HCT116 (cell line): ENCODE data around the gene DRAP1. TPM values are rescaled to one million over a fixed set of nuclear protein-coding genes. Genes with fewer than 3 reads are reported as not detected.

Source experiments
- ATAC-seq: fragments of 200-7000 bp; cut with Tn5 transposase; 2 replicates; pipeline ENCODE4 v1.9.1; 2020; ENCODE audit warnings: mild to moderate bottlenecking, moderate library complexity
- BruUV-seq: library from RNA; stranded (reverse); fragments of 400-500 nt; replicated peaks from 2 replicates; lab custom pipeline; 2021; lab: Mats Ljungman, UMichigan
- CTCF ChIA-PET: fragments of 300-600 bp; sonication (Branson Sonifier 250); formaldehyde crosslinking; loops from one replicate; lab custom pipeline; 2021; ENCODE audit warnings: antibody characterized with exemption; lab: Charles Lee
- POLR2A ChIA-PET: fragments of 300-600, 350-600 bp; sonication (Branson Sonifier 250); formaldehyde crosslinking; loops from one replicate; lab custom pipeline; 2021; ENCODE audit warnings: antibody characterized with exemption; lab: Charles Lee
- RAD21 ChIA-PET, 2 experiments: fragments of 300-600 bp; sonication (Branson Sonifier 250); formaldehyde crosslinking; loops; one replicate each; lab custom pipeline; 2023; ENCODE audit warnings: low total read pairs in 2 of 2; ENCODE audit not compliant: uncharacterized antibody in 2 of 2, unreplicated experiment in 2 of 2, low non-redundant PET in 1 of 2; lab: Charles Lee
- DNase-seq: peaks from one replicate; pipeline ENCODE4 v3.0.0-alpha.2; 2010; ENCODE audit warnings: low read depth, low spot score
- H2AFZ ChIP-seq: fragments of 200-600 bp; shearing (Covaris generic), sonication (generic); 2 replicates; pipeline ENCODE4 v1.6.1; 2017; ENCODE audit warnings: low read depth, mixed run types, mixed read lengths, antibody characterized with exemption, low read length; ENCODE audit not compliant: poor library complexity, severe bottlenecking
- H3K27ac ChIP-seq: 2 replicates; pipeline ENCODE4 v1.5.1; 2012; ENCODE audit warnings: low read depth, low read length
- H3K27me3 ChIP-seq: fragments of 200-600 bp; sonication (generic); 2 replicates; pipeline ENCODE4 v1.6.1; 2016; ENCODE audit warnings: mixed run types, low read length, mixed read lengths; ENCODE audit not compliant: insufficient read depth
- H3K36me3 ChIP-seq, 2 experiments: fragments of 200-500 bp in 1 of 2; fragments of 200-600 bp in 1 of 2; sonication (Bioruptor generic) in 1 of 2; sonication (generic) in 1 of 2; 2 replicates each; pipeline versions ENCODE4 v1.5.1 to v1.6.1; 2014 to 2016; ENCODE audit warnings: low read length in 2 of 2, inconsistent platforms in 1 of 2, mixed read lengths in 1 of 2, mixed run types in 1 of 2; ENCODE audit not compliant: insufficient read depth in 2 of 2, control insufficient read depth in 1 of 2
- H3K4me1 ChIP-seq, 2 experiments: fragments of 200-600 bp in 1 of 2; sonication (generic) in 1 of 2; 2 replicates each; pipeline versions ENCODE4 v1.5.1 to v1.6.1; 2012 to 2017; ENCODE audit warnings: low read length in 2 of 2, inconsistent platforms in 1 of 2, mild to moderate bottlenecking in 1 of 2, mixed read lengths in 1 of 2, mixed run types in 1 of 2, moderate library complexity in 1 of 2; ENCODE audit not compliant: insufficient read depth in 2 of 2, control insufficient read depth in 1 of 2
- H3K4me2 ChIP-seq: fragments of 200-600 bp; sonication (generic); 2 replicates; pipeline ENCODE4 v1.6.1; 2017; ENCODE audit warnings: mixed run types, low read length, mixed read lengths
- H3K4me3 ChIP-seq, 2 experiments: fragments of 200-600 bp in 1 of 2; sonication (generic) in 1 of 2; replicated peaks in 1 of 2; 2 replicates each; pipeline ENCODE4 v1.5.1; 2011 to 2016; ENCODE audit warnings: low read length in 2 of 2, control low read depth in 1 of 2, low read depth in 1 of 2, mild to moderate bottlenecking in 1 of 2, mixed read lengths in 1 of 2, mixed run types in 1 of 2
- H3K79me2 ChIP-seq: fragments of 200-600 bp; sonication (generic); 2 replicates; pipeline ENCODE4 v1.6.1; 2017; ENCODE audit warnings: mild to moderate bottlenecking, mixed run types, low read length, moderate library complexity, mixed read lengths; ENCODE audit not compliant: insufficient read depth
- H3K9ac ChIP-seq: fragments of 200-600 bp; sonication (generic); 2 replicates; pipeline ENCODE4 v1.6.1; 2016; ENCODE audit warnings: low read length, mixed read lengths
- H3K9me2 ChIP-seq: fragments of 200-600 bp; sonication (generic), shearing (Covaris generic); 2 replicates; pipeline ENCODE4 v1.6.1; 2017; ENCODE audit warnings: mixed run types, mild to moderate bottlenecking, moderate library complexity; ENCODE audit not compliant: insufficient read depth
- H3K9me3 ChIP-seq, 2 experiments: fragments of 200-500 bp in 1 of 2; fragments of 200-600 bp in 1 of 2; sonication (Bioruptor generic) in 1 of 2; sonication (generic) in 1 of 2; 2 replicates each; pipeline ENCODE4 v1.6.1; 2014 to 2017; ENCODE audit warnings: low read length in 2 of 2, mixed read lengths in 2 of 2, inconsistent platforms in 1 of 2, low read depth in 1 of 2, mild to moderate bottlenecking in 1 of 2, mixed run types in 1 of 2, moderate library complexity in 1 of 2; ENCODE audit not compliant: control insufficient read depth in 1 of 2, insufficient read depth in 1 of 2
- H4K20me1 ChIP-seq: fragments of 200-600 bp; sonication (generic), shearing (Covaris generic); 2 replicates; pipeline ENCODE4 v1.6.1; 2017; ENCODE audit warnings: mixed run types, mild to moderate bottlenecking, moderate library complexity; ENCODE audit not compliant: insufficient read depth
- CBX3 ChIP-seq: IDR thresholded peaks from 2 replicates; pipeline ENCODE4 v1.6.1; 2012; ENCODE audit warnings: low read depth
- CEBPB ChIP-seq: IDR thresholded peaks from 2 replicates; pipeline ENCODE4 v1.6.1; 2012; ENCODE audit warnings: low read depth
- EGR1 ChIP-seq: IDR thresholded peaks from 2 replicates; pipeline ENCODE4 v1.6.1; 2012; ENCODE audit warnings: low read depth
- EZH2phosphoT487 ChIP-seq: fragments of 200-600 bp; IDR thresholded peaks from 2 replicates; pipeline ENCODE4 v1.6.1; 2018; ENCODE audit warnings: antibody characterized with exemption, borderline replicate concordance
- FOSL1 ChIP-seq: IDR thresholded peaks from 2 replicates; pipeline ENCODE4 v1.6.1; 2012; ENCODE audit warnings: low read depth
- JUND ChIP-seq: IDR thresholded peaks from 2 replicates; pipeline ENCODE4 v1.6.1; 2012
- POLR2A ChIP-seq: IDR thresholded peaks from 2 replicates; pipeline ENCODE4 v1.7.0; 2011; ENCODE audit warnings: borderline replicate concordance; ENCODE audit not compliant: insufficient read depth, insufficient read length; ENCODE audit errors: extremely low read depth
- POLR2AphosphoS5 ChIP-seq: IDR thresholded peaks from 2 replicates; pipeline ENCODE4 v1.6.1; 2011; ENCODE audit warnings: mild to moderate bottlenecking, low read depth, low read length, moderate library complexity
- SIN3A ChIP-seq: IDR thresholded peaks from 2 replicates; pipeline ENCODE4 v1.6.1; 2012; ENCODE audit warnings: low read depth
- SP1 ChIP-seq: IDR thresholded peaks from 2 replicates; pipeline ENCODE4 v1.6.1; 2012; ENCODE audit warnings: low read depth
- TCF7L2 ChIP-seq: IDR thresholded peaks from 2 replicates; pipeline ENCODE4 v1.7.0; 2011; ENCODE audit warnings: borderline replicate concordance, inconsistent platforms; ENCODE audit not compliant: insufficient read depth, insufficient read length; ENCODE audit errors: extremely low read depth
- YY1 ChIP-seq: IDR thresholded peaks from 2 replicates; pipeline ENCODE4 v1.6.1; 2011; ENCODE audit warnings: low read length, low read depth, moderate library complexity, mild to moderate bottlenecking; ENCODE audit not compliant: insufficient replicate concordance; ENCODE audit errors: extremely low read depth
- ZFX ChIP-seq: fragments of 450-650 bp; IDR thresholded peaks from 2 replicates; pipeline ENCODE4 v1.6.1; 2017
- ZNF274 ChIP-seq: fragments of 200-500 bp; sonication (Bioruptor generic); IDR thresholded peaks from 2 replicates; pipeline ENCODE4 v1.6.1; 2014; ENCODE audit warnings: mild to moderate bottlenecking, low read depth, low read length, inconsistent platforms
- intact Hi-C: fragments of 100-400 bp; cut with micrococcal nuclease; formaldehyde crosslinking; loops from 2 replicates; pipeline ENCODE4 v1.10.0; 2022
- total RNA-seq: library from RNA; stranded (reverse); gene quantifications from one replicate; pipeline ENCODE4 v1.2.1, GENCODE V29; 2021; ENCODE audit not compliant: unreplicated experiment
- TF ChIP-seq, protein P1 (sequence below): IDR thresholded peaks from 2 replicates; pipeline ENCODE4 v1.6.1; 2012

The DRAP1 gene
- total RNA-seq, 1 experiment from 2014 or later: 158 TPM

DNA sequence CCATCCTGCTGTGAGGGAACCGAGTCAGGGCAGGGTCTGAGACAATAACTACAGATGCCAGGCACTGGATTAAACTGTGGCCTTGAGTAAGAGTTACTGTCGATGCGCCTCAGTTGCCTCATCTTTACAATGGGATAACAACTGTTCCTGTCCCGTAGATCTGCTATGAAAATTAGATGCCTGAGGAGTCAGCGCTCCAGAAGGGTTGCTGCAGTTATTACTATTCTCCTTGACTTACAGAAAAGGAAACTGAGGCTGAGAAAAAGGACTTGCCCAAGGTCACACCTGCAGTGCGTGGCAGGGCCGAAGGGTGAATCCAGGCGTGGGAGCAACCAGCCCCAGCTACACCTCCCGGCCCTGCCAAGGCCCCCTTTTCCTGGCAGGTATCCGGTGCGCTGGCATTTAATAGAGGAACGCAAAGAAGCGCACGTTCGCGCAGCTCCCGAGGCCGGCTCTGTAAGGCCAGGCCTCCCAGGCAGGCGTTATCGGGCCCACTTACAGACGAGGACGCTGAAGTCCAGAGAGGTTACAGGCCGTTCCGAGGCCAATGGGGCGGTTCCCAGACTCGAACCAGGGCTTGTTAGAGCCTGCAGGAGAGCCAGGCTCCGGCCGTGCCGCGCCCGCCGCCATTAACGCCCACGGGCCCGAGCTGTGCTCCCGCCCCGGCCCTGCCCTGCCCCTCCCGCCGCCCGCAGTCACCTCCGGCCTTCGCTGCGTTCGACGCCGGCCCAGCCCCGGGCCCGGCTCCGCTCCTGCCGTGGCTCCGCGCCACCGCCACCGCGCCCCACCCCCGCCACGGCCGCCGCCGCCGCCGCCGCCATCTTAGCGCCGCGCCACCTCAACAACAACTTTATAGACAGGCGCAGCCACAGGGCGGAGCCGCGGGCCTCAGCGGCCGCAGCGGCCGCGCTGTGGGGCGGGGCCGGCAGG is 750 bp upstream of the DRAP1 start, which contains the start of gene C11orf68:
Gene C11orf68, minus strand, starts transcription at position 852 of the 930 bp plus-strand sequence. Its CDS starts 31 bp downstream, at position 821.
- TF ChIP-seq ZFX: peak; percentile 73
- no peak for TF ChIP-seq ZNF274
- no peak for TF ChIP-seq CBX3
- TF ChIP-seq POLR2AphosphoS5: peak; percentile 43
- TF ChIP-seq FOSL1: no peak
- no peak for TF ChIP-seq EZH2phosphoT487
- no peak for TF ChIP-seq TCF7L2
- no peak for TF ChIP-seq POLR2A
- no peak for TF ChIP-seq EGR1
- peak; percentile 95 for TF ChIP-seq YY1
- TF ChIP-seq, protein P1, sequence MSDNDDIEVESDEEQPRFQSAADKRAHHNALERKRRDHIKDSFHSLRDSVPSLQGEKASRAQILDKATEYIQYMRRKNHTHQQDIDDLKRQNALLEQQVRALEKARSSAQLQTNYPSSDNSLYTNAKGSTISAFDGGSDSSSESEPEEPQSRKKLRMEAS: no peak
- TF ChIP-seq SIN3A: no peak
- no peak for TF ChIP-seq SP1
- TF ChIP-seq JUND: no peak
- TF ChIP-seq CEBPB: no peak
- Histone ChIP-seq H4K20me1 (no peaks in the 10 kb centered on the region), H3K27ac (peak within 1 kb of the TSS; percentile 95), H3K9me3 (no peaks in the 10 kb centered on the region), H3K9ac (peak within 1 kb of the TSS; percentile 99), H3K4me1 (peaks cover 43 to 60% of the 10 kb centered on the region in 2 experiments), H3K27me3 (no peaks in the 10 kb centered on the region), H3K79me2 (peaks cover 44% of the 10 kb centered on the region), H3K36me3 (peaks cover 5 to 27% of the 10 kb centered on the region in 2 experiments; a peak in 3 of 4 replicates), H3K4me2 (peak within 1 kb of the TSS; percentile 96), H2AFZ (no peak within 1 kb of the TSS), H3K4me3 (peak within 1 kb of the TSS; percentile 94 to 95), H3K9me2 (no peaks in the 10 kb centered on the region)
- DNase-seq: no peak
- POLR2A ChIA-PET: interaction anchor here (1.3 to 2.0 kb wide), 6 partner anchors 13 to 30 kb away, joined by 5 to 30 read pairs (median 9); partner anchors contain the start of genes CCDC85B, FIBP and FOSL1
- RAD21 ChIA-PET: interaction anchor here in 1 of 2 experiments (0.6 kb wide), 1 partner anchor 17 kb away, joined by 3 read pairs; no protein-coding TSS in a partner anchor
- CTCF ChIA-PET: interaction anchor here (0.6 to 1.8 kb wide), 3 partner anchors 31 to 59 kb away, joined by 3 to 5 read pairs (median 3); partner anchors contain the start of gene FIBP
- ATAC-seq: peak; percentile 41
- BruUV-seq: TSS peak; percentile 69
- intact Hi-C loops: no loop called here
